K562 (cell line): ENCODE data around the gene POU2F3. TPM values are rescaled to one million over a fixed set of nuclear protein-coding genes. Genes with fewer than 3 reads are reported as not detected.

Source experiments
- ATAC-seq: fragments of 200-7000 bp; cut with Tn5 transposase; 3 replicates; pipeline ENCODE4 v1.9.1; 2020; ENCODE audit warnings: moderate library complexity
- BruUV-seq: library from RNA; stranded (reverse); fragments of 400-500 nt; replicated peaks from 2 replicates; lab custom pipeline; 2021; lab: Mats Ljungman, UMichigan
- CTCF ChIA-PET: fragments of 300-600 bp; formaldehyde crosslinking; extraction: SDS; loops from one replicate; lab custom pipeline; 2021; ENCODE audit warnings: low intra/inter-chr PET ratio; lab: Yijun Ruan, JAX
- POLR2A ChIA-PET: fragments of 300-600, 350-650 bp; sonication (Branson Sonifier 250); formaldehyde crosslinking; extraction: SDS; loops from one replicate; lab custom pipeline; 2021; ENCODE audit warnings: antibody characterized with exemption, inconsistent platforms; lab: Yijun Ruan, JAX
- DNase-seq, 4 experiments: peaks; one replicate each; pipeline versions ENCODE4 v3.0.0 to v3.0.0-alpha.2; 2011 to 2018; ENCODE audit warnings: low spot score in 3 of 4, mixed read lengths in 3 of 4; ENCODE audit errors: extremely low read depth in 1 of 4
- FAIRE-seq: peaks from 2 replicates; lab custom pipeline; 2011; peaks lifted over from hg19 to GRCh38; lab: Jason Lieb, UNC
- H2AFZ ChIP-seq: 2 replicates; pipeline ENCODE4 v1.6.0; 2011; ENCODE audit warnings: low read depth, low read length, control low read depth, inconsistent platforms
- H3K27ac ChIP-seq: fragments of 200-600 bp; 3 replicates; pipeline ENCODE4 v1.8.0; 2011; ENCODE audit warnings: low read depth, mild to moderate bottlenecking, control low read depth, inconsistent platforms, low read length, moderate library complexity, mixed read lengths; ENCODE audit errors: extremely low read depth
- H3K27me3 ChIP-seq, 2 experiments: fragments of 300-600 bp in 1 of 2; 2 replicates in 1 of 2; 3 replicates in 1 of 2; pipeline versions ENCODE4 v1.6.0 to v1.8.0; 2011; ENCODE audit warnings: inconsistent platforms in 2 of 2, low read length in 2 of 2, mild to moderate bottlenecking in 1 of 2, mixed read lengths in 1 of 2, moderate library complexity in 1 of 2; ENCODE audit not compliant: control insufficient read depth in 2 of 2, insufficient read depth in 2 of 2
- H3K36me3 ChIP-seq: fragments of 300-600 bp; 3 replicates; pipeline ENCODE4 v1.8.0; 2011; ENCODE audit warnings: mild to moderate bottlenecking, low read length, inconsistent platforms; ENCODE audit not compliant: control insufficient read depth, insufficient read depth
- H3K4me1 ChIP-seq, 2 experiments: fragments of 200-600 bp in 1 of 2; replicated peaks in 1 of 2; 2 replicates in 1 of 2; 3 replicates in 1 of 2; pipeline versions ENCODE4 v1.5.1 to v1.8.0; 2011; ENCODE audit warnings: inconsistent platforms in 2 of 2, low read length in 2 of 2, mild to moderate bottlenecking in 1 of 2, mixed read lengths in 1 of 2, moderate library complexity in 1 of 2; ENCODE audit not compliant: control insufficient read depth in 2 of 2, insufficient read depth in 2 of 2
- H3K4me2 ChIP-seq: 2 replicates; pipeline ENCODE4 v1.6.1; 2011; ENCODE audit warnings: low read length, control low read depth, inconsistent platforms, mixed read lengths; ENCODE audit not compliant: insufficient read depth
- H3K4me3 ChIP-seq: fragments of 200-600 bp; sonication (generic), shearing (Covaris generic); 2 replicates; pipeline ENCODE4 v1.5.1; 2016; ENCODE audit warnings: control low read depth, inconsistent platforms
- H3K79me2 ChIP-seq: fragments of 200-600 bp; 3 replicates; pipeline ENCODE4 v1.8.0; 2011; ENCODE audit warnings: low read length, inconsistent platforms; ENCODE audit not compliant: control insufficient read depth, insufficient read depth
- H3K9ac ChIP-seq, 2 experiments: 2 replicates each; pipeline versions ENCODE4 v1.6.0 to v1.6.1; 2011; ENCODE audit warnings: low read depth in 2 of 2, low read length in 2 of 2, control low read depth in 1 of 2, inconsistent platforms in 1 of 2, mild to moderate bottlenecking in 1 of 2, mixed read lengths in 1 of 2; ENCODE audit not compliant: insufficient read depth in 1 of 2
- H3K9me1 ChIP-seq: one replicate; pipeline ENCODE4 v1.6.0; 2011; ENCODE audit warnings: inconsistent platforms, mild to moderate bottlenecking, low read length, moderate library complexity; ENCODE audit not compliant: control insufficient read depth, insufficient read depth
- H3K9me3 ChIP-seq: replicated peaks from 2 replicates; pipeline ENCODE4 v1.5.1; 2011; ENCODE audit warnings: low read depth, low read length, inconsistent platforms; ENCODE audit not compliant: control insufficient read depth, insufficient read depth
- H4K20me1 ChIP-seq: replicated peaks from 2 replicates; pipeline ENCODE4 v1.6.1; 2011; ENCODE audit warnings: low read length, inconsistent platforms, mixed read lengths; ENCODE audit not compliant: control insufficient read depth, insufficient read depth
- ETS1 ChIP-seq: conservative IDR thresholded peaks from 2 replicates; pipeline ENCODE4 v1.6.1; 2011; ENCODE audit warnings: low read depth, mild to moderate bottlenecking, low read length; ENCODE audit not compliant: control insufficient read depth
- HNRNPLL ChIP-seq: fragments of 200-400 bp; formaldehyde crosslinking; IDR thresholded peaks from 2 replicates; pipeline ENCODE4 v1.6.1; 2017; ENCODE audit warnings: low read length, low read depth, mild to moderate bottlenecking; ENCODE audit not compliant: poor library complexity, severe bottlenecking
- HNRNPUL1 ChIP-seq: fragments of 200-400 bp; formaldehyde crosslinking; IDR thresholded peaks from 2 replicates; pipeline ENCODE4 v1.6.1; 2017; ENCODE audit warnings: low read length
- MAFF ChIP-seq: IDR thresholded peaks from 2 replicates; pipeline ENCODE4 v1.6.1; 2012; ENCODE audit warnings: low read length, improper control_type of control experiment
- NUFIP1 ChIP-seq: fragments of 450-650 bp; IDR thresholded peaks from 2 replicates; pipeline ENCODE4 v1.6.1; 2018; ENCODE audit not compliant: partially characterized antibody
- RBM15 ChIP-seq: fragments of 200-400 bp; formaldehyde crosslinking; IDR thresholded peaks from 2 replicates; pipeline ENCODE4 v1.6.1; 2018; ENCODE audit warnings: mild to moderate bottlenecking, low read length, moderate library complexity; ENCODE audit not compliant: insufficient read depth
- STAT5B ChIP-seq: fragments of 250-450 bp; sonication (Bioruptor Pico); IDR thresholded peaks from 2 replicates; pipeline ENCODE4 v1.8.0; 2021; ENCODE audit warnings: mild to moderate bottlenecking, inconsistent platforms
- TAF15 ChIP-seq: fragments of 200-400 bp; formaldehyde crosslinking; IDR thresholded peaks from 2 replicates; pipeline ENCODE4 v1.6.1; 2017; ENCODE audit warnings: mild to moderate bottlenecking, low read depth, low read length, moderate library complexity
- THRAP3 ChIP-seq: fragments of 450-650 bp; IDR thresholded peaks from 2 replicates; pipeline ENCODE4 v1.6.1; 2016; ENCODE audit warnings: mild to moderate bottlenecking, inconsistent platforms, borderline replicate concordance
- ZNF324 ChIP-seq: fragments of 250-450 bp; sonication (Bioruptor Pico); IDR thresholded peaks from 2 replicates; pipeline ENCODE4 v1.4.0; 2020; ENCODE audit warnings: mild to moderate bottlenecking
- ZNF407 ChIP-seq: fragments of 450-650 bp; IDR thresholded peaks from 2 replicates; pipeline ENCODE4 v1.6.1; 2016; ENCODE audit warnings: low read depth
- ZNF436 ChIP-seq: fragments of 250-450, 450-650 bp; sonication (Bioruptor Pico); formaldehyde crosslinking; IDR thresholded peaks from 2 replicates; pipeline ENCODE4 v1.7.0; 2020; ENCODE audit warnings: mild to moderate bottlenecking
- ZNF586 ChIP-seq: fragments of 450-650 bp; formaldehyde crosslinking; conservative IDR thresholded peaks from 2 replicates; pipeline ENCODE4 v1.4.0; 2020; ENCODE audit warnings: mild to moderate bottlenecking, moderate library complexity
- WGBS: fragments of 100-300 bp; shearing (Covaris generic); methylation state at CpG from one replicate; pipeline ENCODE4 v1.1.6; 2016; ENCODE audit warnings: low coverage, mixed read lengths; ENCODE audit not compliant: insufficient coverage; ENCODE audit errors: missing lambda C conversion rate; 5-methylcytosine and 5-hydroxymethylcytosine counted together
- in situ Hi-C: fragments of 300-500 bp; cut with MboI; formaldehyde crosslinking; loops from 4 replicates; pipeline ENCODE4 v1.15.0; 2018; ENCODE audit warnings: inconsistent platforms, mixed read lengths
- intact Hi-C: fragments of 100-400 bp; cut with micrococcal nuclease; formaldehyde crosslinking; loops from 2 replicates; pipeline ENCODE4 v1.14.2; 2022
- polyA plus RNA-seq, 8 experiments: library from polyadenylated mRNA; depleted of rRNA in 4 of 8; stranded (reverse) in 5 of 8; unstranded in 3 of 8; fragments of >200 nt; fragmentation: Nextera tagmentation in 2 of 8; fragmentation: Illumina TruSeq in 1 of 8; extraction: Ambion mirVana in 2 of 8; extraction: Trizol in 1 of 8; gene quantifications; 2 replicates each; pipeline versions ENCODE4 v1.2.1 to v1.2.3, GENCODE V29; 2011 to 2014; ENCODE audit warnings: inconsistent platforms in 1 of 8, missing spikeins in 1 of 8
- total RNA-seq, 7 experiments: library from RNA; depleted of rRNA in 6 of 7; stranded (reverse); fragments of >200 nt in 6 of 7; fragmentation: Illumina TruSeq in 2 of 7; extraction: Trizol in 2 of 7; gene quantifications; 2 replicates each; pipeline versions ENCODE4 v1.2.1 to v1.2.3, GENCODE V29; 2011 to 2021; ENCODE audit warnings: low replicate concordance in 1 of 7

The POU2F3 gene
- total and polyA plus RNA-seq, 9 of the 15 experiments (the other 6 are each of a cell fraction or from before 2014, with no cell fraction given): not detected

GRCh38 chr11:120327311-120327710 is 87.4 kb downstream of the POU2F3 start (continued):
- TF ChIP-seq THRAP3 (no peak), TAF15 (no peak), ZNF324 (CRISPR knock-in tag) (no peak), ETS1 (no peak)

- no peak for ATAC-seq
- in situ Hi-C loops: no loop called here
- Histone ChIP-seq H3K79me2 (no peaks in the 10 kb centered on the region), H3K9ac (no peak overlapping the region; a peak in 1 of 4 replicates), H2AFZ (no peak overlapping the region), H3K27me3 (peaks cover 4 to 8% of the 10 kb centered on the region in 2 experiments; a peak in 3 of 5 replicates), H3K36me3 (no peaks in the 10 kb centered on the region), H3K27ac (no peak overlapping the region), H3K4me2 (no peak overlapping the region), H3K4me1 (peaks cover 9 to 21% of the 10 kb centered on the region in 2 experiments; a peak in 4 of 5 replicates), H4K20me1 (no peaks in the 10 kb centered on the region), H3K4me3 (no peak overlapping the region), H3K9me1 (no peaks in the 10 kb centered on the region), H3K9me3 (no peaks in the 10 kb centered on the region)
- no TSS peak for BruUV-seq
- intact Hi-C loops: no loop called here
- WGBS: 72% methylated on average over 3 of the region's 3 CpGs
- CTCF ChIA-PET: interaction anchor here (0.6 kb wide), 1 partner anchor 1292 kb away, joined by 3 read pairs; no protein-coding TSS in a partner anchor
- no peak for FAIRE-seq
- no peak for DNase-seq
- POLR2A ChIA-PET: no interaction called here
- TF ChIP-seq RBM15: no peak
- TF ChIP-seq HNRNPUL1: no peak
- TF ChIP-seq HNRNPLL: no peak
- TF ChIP-seq ZNF586 (CRISPR knock-in tag): no peak
- no peak for TF ChIP-seq MAFF
- no peak for TF ChIP-seq STAT5B (CRISPR knock-in tag)
- no peak for TF ChIP-seq ZNF407
- no peak for TF ChIP-seq NUFIP1
- no peak for TF ChIP-seq ZNF436 (CRISPR knock-in tag)
These were observed 89.6 kb downstream of the POU2F3 start for GRCh38 chr11:120329556-120329955.
